Retinal pigment epithelial cell (primary cell): ENCODE measurements around the gene SPAG4.

Experiments
- DNase-seq: peaks from one replicate; pipeline ENCODE4 v3.0.0-alpha.2; 2010; ENCODE audit warnings: low read depth
- H3K4me3 ChIP-seq: 2 replicates; pipeline ENCODE4 v1.5.1; 2011; ENCODE audit warnings: mild to moderate bottlenecking, low read length, control low read depth, moderate library complexity
- TF ChIP-seq, protein P1 (sequence below): conservative IDR thresholded peaks from 2 replicates; pipeline ENCODE4 v1.5.1; 2011; ENCODE audit warnings: low read depth, low read length, control low read depth, inconsistent platforms

Gene SPAG4

DNA sequence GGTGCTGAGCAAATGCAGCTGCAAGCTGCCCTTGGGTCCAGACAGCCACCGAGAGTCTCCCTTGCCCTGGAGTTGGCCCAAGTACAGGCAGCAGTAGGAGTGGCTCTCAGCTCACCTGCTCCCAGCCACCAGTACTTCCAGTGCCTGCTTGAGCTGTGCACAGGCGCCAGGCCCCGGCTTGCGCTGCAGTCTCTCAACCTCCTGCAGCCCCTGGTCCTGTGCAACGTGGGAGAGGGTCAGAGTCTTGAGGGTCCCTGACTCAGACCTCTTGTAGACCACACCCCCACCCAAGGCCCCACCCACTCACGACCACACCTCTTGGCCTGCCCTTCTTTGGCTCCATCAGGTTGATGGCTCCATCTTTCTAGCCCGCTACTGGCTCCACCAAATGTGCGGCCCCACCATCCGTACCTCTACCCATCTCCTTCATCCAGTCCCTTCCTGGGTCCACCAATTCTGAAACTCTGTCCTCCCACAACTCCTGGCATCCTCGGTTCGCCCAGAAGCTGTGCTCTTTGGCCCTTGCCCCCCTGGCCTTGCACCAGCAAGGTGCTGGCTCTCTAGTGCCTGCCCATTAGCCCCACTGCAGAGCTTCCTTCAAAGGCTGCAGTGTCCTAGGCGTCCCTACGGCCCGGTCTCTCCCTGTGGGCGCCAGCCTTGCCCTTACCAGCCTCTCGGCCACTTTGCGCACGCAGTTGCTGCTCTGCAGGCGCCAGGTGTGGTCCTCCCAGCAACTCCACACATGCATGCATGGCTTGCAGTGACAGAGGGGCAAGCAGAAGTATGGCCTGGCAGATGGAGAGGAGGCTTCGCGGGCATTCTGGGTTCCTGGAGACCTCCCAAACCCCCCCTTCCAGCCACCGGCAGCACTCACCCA lies 16.5 kb upstream of the SPAG4 start:
- TF ChIP-seq, protein P1, sequence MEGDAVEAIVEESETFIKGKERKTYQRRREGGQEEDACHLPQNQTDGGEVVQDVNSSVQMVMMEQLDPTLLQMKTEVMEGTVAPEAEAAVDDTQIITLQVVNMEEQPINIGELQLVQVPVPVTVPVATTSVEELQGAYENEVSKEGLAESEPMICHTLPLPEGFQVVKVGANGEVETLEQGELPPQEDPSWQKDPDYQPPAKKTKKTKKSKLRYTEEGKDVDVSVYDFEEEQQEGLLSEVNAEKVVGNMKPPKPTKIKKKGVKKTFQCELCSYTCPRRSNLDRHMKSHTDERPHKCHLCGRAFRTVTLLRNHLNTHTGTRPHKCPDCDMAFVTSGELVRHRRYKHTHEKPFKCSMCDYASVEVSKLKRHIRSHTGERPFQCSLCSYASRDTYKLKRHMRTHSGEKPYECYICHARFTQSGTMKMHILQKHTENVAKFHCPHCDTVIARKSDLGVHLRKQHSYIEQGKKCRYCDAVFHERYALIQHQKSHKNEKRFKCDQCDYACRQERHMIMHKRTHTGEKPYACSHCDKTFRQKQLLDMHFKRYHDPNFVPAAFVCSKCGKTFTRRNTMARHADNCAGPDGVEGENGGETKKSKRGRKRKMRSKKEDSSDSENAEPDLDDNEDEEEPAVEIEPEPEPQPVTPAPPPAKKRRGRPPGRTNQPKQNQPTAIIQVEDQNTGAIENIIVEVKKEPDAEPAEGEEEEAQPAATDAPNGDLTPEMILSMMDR: no peak
- no peak overlapping the region for H3K4me3 ChIP-seq
- DNase-seq: no peak

DNA sequence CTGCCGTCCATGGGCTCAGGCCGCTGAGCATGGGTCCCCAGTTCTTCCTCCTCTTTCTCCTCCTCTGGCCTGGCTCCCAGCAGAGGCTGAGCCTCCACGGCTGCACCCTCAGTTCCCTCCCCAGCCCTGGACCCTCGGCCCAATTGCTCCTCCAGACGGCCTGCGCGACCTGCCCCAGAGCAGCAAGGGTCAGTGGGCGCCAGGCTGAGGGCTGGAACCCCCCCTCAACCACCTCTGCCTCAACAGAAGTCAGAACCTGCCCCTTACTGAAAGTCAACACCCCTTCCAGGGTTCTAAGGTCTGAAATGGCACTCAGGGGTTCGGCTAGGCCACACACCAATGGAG lies 15.9 kb upstream of the SPAG4 start:
- no peak for DNase-seq
- no peak overlapping the region for H3K4me3 ChIP-seq
- TF ChIP-seq, protein P1: no peak

DNA sequence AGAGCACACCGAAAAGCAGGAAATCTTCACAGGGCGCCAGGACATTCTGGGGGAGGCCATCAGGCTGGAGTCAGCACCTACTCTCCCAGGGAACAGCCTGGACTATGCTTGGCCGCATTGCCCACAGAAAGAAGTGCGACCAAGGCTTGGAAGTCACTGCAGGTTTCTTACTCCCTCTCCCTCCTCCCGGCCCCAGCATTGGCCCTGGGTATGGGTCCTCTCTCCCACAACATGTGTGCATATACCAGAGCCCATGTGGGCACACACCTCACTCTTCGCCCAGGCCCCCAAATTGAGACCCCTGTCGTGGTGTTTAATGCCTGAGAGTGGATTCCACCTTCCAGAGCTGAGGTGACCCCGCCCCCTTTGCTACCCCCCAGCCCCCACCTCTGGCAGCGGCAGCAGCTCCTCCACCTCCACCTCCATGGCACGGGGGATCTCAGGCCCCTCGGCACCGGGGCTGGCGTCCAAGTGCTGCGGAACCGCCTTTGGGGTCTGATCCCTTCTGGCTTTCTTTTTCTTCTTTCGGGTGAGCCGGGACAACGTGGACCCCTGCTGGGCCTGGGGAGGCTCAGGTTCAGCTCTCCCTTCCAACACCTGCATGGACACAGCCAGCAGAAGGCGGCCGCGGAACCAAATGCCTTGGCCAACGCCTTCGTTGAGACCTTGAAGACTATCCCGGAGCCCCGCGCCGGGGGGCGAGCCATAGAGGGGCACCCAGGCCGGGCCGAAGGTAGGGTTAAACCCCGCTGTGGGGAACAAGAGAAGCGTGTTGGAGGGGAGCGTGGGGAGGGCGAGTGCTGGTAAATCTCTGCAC lies 15.2 kb upstream of the SPAG4 start:
- TF ChIP-seq, protein P1: no peak
- peak overlapping the region; percentile 37 for H3K4me3 ChIP-seq
- no peak for DNase-seq

DNA sequence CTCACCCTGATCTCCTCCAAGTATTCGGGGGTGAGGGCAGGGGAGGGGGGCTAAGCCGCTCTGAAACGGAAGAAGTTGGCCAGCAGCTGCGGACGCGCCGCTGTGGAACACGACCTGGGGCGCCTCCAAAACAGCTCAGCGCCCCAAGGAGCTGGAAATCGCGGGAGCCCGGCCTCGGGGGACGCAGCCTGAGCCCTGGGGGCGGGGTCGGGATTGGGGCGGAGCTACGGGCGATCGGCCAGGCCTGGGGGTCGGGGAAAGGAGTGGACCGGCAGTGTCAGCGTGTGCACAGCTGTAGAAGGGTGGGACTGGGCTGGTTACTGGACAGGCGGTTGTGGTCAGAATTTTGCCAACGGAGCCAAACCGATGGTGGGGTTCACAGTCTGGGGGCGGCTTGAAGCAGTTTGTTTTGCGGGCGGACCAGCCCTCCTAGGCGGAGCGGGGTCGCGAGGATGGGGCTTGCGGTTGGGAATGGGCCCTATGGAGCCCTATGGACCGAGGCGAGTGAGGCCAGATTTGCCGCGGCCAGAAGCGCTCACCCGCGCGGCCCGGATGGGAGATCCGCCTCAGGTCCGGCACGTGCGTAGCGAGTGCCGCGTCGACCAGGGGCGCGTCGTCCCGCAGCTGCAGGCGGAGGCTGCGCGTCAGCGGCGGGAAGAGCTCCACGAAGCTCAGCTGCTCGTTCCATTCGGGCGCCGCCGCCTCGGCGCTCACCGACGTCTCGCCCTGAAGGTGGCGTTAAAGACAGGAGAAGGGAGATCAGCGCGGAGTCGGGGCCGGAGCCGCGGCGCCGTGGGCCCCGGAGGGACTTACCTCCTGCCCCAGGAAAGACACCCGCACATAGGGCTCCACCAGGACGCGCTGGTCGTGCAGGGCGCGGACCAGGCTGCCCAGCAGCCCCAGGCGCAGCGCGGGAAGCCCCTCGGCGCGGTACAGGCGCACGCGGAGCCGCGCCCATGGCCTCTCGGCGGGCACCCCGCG lies 14.3 kb upstream of the SPAG4 start:
- DNase-seq: peak; percentile 24
- TF ChIP-seq, protein P1: peak; percentile 38
- peak overlapping the region; percentile 37 for H3K4me3 ChIP-seq

DNA sequence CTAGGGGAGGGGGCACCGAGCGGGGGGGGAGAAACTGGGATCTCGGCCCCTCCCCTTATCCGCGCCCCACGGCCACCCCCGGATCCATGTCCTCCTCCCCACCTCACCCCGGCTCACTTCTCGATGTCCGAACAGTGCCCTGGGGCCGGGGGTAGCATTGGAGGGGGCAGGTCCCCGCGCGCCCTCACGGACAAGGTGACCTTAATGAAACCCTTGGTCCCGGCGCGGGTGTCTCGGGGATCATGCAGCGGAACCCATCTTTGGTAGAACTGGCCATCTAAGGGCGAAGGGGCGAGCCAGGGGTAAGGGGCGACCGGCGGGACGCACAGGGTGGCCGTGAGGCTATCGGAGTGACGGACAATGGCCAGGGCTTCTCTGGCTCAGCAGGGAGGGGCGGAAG lies 13.6 kb upstream of the SPAG4 start:
- TF ChIP-seq, protein P1: no peak
- no peak overlapping the region for H3K4me3 ChIP-seq
- no peak for DNase-seq

DNA sequence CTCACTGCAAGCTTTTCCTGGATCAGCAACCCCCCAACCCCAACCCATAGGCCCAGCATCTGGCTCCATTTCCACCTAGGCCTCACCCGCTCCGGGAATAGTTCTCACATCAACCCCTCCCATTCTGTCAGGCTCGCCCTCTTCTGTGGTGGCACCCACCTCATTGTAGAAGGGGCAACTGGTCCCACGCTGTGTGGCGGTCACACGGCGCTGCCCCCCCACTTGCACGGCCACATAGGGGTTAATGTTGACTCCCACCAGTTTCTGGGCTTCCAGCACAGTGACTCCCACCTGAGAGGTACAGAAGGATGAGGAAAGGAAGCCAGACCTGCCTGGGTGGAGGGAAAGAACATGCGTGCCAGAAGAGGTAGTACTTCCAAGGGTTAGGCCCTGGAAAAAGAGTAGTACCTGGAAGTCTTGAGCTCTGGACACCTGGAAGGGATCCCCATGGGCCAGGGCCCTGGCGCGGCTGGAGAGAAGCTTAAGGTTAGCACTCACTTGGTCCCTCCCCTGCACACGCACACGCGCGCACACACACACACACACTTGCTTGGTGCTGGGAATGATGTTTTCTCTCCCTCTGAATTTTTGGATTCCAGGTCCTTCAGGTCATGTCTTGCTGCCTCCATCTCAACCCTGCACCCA lies 12.7 kb upstream of the SPAG4 start:
- DNase-seq: no peak
- TF ChIP-seq, protein P1: no peak
- no peak overlapping the region for H3K4me3 ChIP-seq
